Ascending aorta (tissue), 2 donors: ENCODE measurements around the gene KDM6A. TPM values are rescaled to one million over a fixed set of nuclear protein-coding genes. Genes with fewer than 3 reads are reported as not detected.

ENCODE experiments used
- DNase-seq, 2 donors: peaks; one replicate each; pipeline ENCODE4 v3.0.0-alpha.2; 2019; ENCODE audit warnings: low spot score in 2 of 2
- H3K27ac ChIP-seq, 2 donors: fragments of 200-600 bp; sonication (generic); one replicate each; pipeline ENCODE4 v1.5.1; 2016 to 2017; ENCODE audit warnings: mild to moderate bottlenecking in 1 of 2
- H3K27me3 ChIP-seq: fragments of 200-600 bp; sonication (generic); one replicate; pipeline ENCODE4 v1.5.1; 2017
- H3K36me3 ChIP-seq, 2 donors: fragments of 200-600 bp; sonication (generic); one replicate each; pipeline ENCODE4 v1.5.1; 2016
- H3K4me1 ChIP-seq, 2 donors: fragments of 200-600 bp; sonication (generic); one replicate each; pipeline ENCODE4 v1.5.1; 2016 to 2017; ENCODE audit warnings: mild to moderate bottlenecking in 1 of 2
- H3K4me3 ChIP-seq, 2 donors: fragments of 200-600 bp; sonication (generic); one replicate each; pipeline ENCODE4 v1.5.1; 2016 to 2017; ENCODE audit warnings: mild to moderate bottlenecking in 1 of 2
- H3K9me3 ChIP-seq, 2 donors: fragments of 200-600 bp; sonication (generic); one replicate each; pipeline ENCODE4 v1.5.1; 2016
- intact Hi-C: fragments of 100-400 bp; cut with DNase I; formaldehyde crosslinking; loops from one replicate; pipeline ENCODE4 v1.15.1; 2023
- total RNA-seq: library from RNA; depleted of rRNA; stranded (reverse); fragments of >200 nt; gene quantifications from one replicate; pipeline ENCODE4 v1.1.0, GENCODE V29; 2016
- TF ChIP-seq, protein P1 (sequence below), 3 experiments: fragments of 200-600 bp in 2 of 3; fragments of 450-650 bp in 1 of 3; sonication (generic) in 2 of 3; IDR thresholded peaks; one replicate each; pipeline ENCODE4 v1.5.1; 2016 to 2019; ENCODE audit warnings: antibody characterized with exemption in 3 of 3, mild to moderate bottlenecking in 1 of 3, moderate library complexity in 1 of 3

The KDM6A gene
- total RNA-seq, 1 donor from 2014 or later = 16.3 TPM

DNA sequence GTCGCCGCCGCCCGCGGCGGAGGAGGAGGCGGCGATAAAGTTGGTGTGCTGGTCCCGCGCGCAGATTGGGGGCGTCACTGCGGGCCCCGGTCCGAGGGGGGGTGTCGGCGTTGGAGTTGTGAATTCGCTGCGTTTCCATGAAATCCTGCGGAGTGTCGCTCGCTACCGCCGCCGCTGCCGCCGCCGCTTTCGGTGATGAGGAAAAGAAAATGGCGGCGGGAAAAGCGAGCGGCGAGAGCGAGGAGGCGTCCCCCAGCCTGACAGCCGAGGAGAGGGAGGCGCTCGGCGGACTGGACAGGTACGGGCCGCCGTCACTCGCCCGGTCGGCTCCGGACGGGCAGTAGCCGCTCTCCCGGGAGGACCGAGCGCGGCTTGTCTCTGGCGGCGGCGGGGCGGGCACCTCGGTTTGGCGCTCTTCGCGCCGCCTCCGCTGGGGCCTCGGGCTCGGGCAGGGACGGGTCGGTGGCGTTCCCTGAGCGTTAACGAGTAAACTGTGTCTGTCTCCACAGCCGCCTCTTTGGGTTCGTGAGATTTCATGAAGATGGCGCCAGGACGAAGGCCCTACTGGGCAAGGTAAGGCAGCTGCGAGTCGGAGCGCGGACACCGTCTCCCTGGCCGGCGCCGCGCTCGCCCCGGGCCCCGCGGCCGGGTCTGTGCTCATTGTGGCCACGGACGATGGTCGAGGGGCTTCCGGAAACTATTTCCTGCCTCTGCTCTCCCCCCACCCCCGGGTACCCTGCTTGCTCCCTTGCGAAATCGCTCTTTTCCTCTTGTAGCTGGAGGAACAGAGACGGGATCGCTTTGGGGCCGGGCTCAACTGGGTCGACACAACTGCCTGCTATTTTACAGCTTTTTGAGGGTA is 658 bp downstream of the KDM6A start:
- TF ChIP-seq, protein P1, sequence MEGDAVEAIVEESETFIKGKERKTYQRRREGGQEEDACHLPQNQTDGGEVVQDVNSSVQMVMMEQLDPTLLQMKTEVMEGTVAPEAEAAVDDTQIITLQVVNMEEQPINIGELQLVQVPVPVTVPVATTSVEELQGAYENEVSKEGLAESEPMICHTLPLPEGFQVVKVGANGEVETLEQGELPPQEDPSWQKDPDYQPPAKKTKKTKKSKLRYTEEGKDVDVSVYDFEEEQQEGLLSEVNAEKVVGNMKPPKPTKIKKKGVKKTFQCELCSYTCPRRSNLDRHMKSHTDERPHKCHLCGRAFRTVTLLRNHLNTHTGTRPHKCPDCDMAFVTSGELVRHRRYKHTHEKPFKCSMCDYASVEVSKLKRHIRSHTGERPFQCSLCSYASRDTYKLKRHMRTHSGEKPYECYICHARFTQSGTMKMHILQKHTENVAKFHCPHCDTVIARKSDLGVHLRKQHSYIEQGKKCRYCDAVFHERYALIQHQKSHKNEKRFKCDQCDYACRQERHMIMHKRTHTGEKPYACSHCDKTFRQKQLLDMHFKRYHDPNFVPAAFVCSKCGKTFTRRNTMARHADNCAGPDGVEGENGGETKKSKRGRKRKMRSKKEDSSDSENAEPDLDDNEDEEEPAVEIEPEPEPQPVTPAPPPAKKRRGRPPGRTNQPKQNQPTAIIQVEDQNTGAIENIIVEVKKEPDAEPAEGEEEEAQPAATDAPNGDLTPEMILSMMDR (IDR thresholded peaks at IDR 0.05) = peak in 1 of 3 experiments; percentile 15
- intact Hi-C loops = loop anchor here (2.0 to 10.0 kb wide), 4 partner anchors 197 to 1671 kb away; partner anchors contain the start of genes FUNDC1 and ZNF674
- peak in 1 of 2 donors; percentile 78 for DNase-seq
- peaks cover 2 to 31% of the 10 kb centered on the region in 2 donors for H3K4me1 ChIP-seq
- H3K4me3 ChIP-seq = peak overlapping the region; percentile 89 to 100
- H3K36me3 ChIP-seq = no peaks in the 10 kb centered on the region
- peak overlapping the region; percentile 98 to 100 for H3K27ac ChIP-seq
- no peaks in the 10 kb centered on the region for H3K9me3 ChIP-seq
- no peaks in the 10 kb centered on the region for H3K27me3 ChIP-seq

DNA sequence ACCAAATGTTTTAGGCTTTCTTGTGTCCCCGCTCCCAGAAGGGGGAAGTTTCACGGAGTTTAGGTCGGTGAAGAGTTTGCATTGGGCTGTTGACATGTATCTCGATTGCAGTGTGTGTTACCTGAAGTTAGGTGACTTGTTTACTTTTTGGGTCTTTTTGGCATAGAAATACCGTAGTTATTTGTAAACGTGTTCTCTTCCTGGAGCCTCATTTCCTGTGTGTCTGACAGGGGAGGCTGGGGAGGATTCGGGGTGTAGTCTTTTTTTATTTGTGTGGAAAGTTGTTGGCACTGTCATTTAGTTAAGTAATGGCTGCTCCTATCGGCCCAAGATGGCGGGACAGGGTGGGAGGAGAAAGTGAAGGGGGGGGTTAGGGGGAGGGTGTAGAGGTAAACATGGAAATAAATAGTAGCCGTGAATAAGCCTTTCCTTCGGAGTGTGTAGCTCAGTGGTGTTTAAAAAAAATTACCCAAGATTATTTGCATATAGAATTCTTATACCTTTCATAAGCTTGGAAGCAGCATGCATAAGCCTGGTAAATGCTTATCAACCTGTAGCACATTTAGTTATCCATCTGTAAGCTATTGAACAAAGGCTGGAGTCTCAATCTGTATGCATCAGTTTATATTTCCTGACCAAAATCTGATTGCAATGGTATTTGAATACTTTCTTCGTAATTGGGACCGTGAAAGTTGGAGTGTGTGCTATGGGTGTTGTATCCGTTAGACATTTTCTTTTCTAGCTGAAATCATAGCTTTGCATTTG is 1.6 kb downstream of the KDM6A start:
- intact Hi-C loops = loop anchor here (5.0 to 10.0 kb wide), 3 partner anchors 332 to 1670 kb away; partner anchors contain the start of genes FUNDC1 and ZNF674
- DNase-seq = no peak
- Histone ChIP-seq H3K27me3 (no peaks in the 10 kb centered on the region), H3K4me3 (peak overlapping the region; percentile 89 to 100), H3K36me3 (no peaks in the 10 kb centered on the region), H3K27ac (peak overlapping the region; percentile 98 to 100), H3K4me1 (peaks cover 2 to 33% of the 10 kb centered on the region in 2 donors), H3K9me3 (no peaks in the 10 kb centered on the region)
- TF ChIP-seq, protein P1 (IDR thresholded peaks at IDR 0.05) = no peak

DNA sequence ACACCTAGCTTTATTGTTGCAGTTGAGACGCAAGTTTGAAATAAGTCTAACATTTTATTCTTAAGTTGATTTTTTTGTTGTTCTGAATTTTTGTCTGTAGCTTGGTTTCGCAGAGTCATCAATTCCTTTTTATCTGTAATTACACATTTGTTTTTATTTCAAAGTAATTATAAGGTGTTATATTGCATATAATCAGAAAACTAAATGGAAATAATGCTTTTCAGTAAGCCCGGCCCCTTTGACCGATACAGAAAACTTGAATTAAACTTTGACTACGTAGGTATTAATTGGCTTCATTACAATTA is 2.1 kb downstream of the KDM6A start:
- no peak for DNase-seq
- peak overlapping the region; percentile 98 to 100 for H3K27ac ChIP-seq
- H3K36me3 ChIP-seq = no peaks in the 10 kb centered on the region
- TF ChIP-seq, protein P1 (IDR thresholded peaks at IDR 0.05) = no peak
- intact Hi-C loops = loop anchor here (10.0 kb wide), 2 partner anchors 640 to 1670 kb away; partner anchors contain the start of gene ZNF674
- no peaks in the 10 kb centered on the region for H3K9me3 ChIP-seq
- H3K4me1 ChIP-seq = peaks cover 2 to 33% of the 10 kb centered on the region in 2 donors
- H3K4me3 ChIP-seq = peak overlapping the region; percentile 89 to 100
- no peaks in the 10 kb centered on the region for H3K27me3 ChIP-seq

DNA sequence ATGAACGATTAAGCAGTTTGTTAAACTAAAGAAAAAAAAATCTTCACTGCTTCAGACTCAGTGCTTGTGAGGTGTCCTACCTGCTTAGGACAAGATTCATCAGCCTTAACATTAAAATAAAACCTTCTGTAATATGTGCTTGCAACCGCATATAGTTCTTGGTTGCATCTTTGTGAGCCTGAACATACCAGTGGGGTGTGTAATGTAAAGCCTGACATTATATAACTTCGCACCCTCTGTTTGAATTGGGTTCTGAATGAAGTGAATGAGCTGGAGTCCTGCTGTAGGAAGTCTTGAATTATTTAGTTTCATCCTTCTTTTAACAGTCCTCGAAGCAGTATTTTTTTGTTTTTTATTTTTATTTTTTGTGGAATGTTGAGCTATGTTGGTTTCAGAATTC is 3.1 kb downstream of the KDM6A start:
- Histone ChIP-seq H3K27ac (no peak overlapping the region), H3K27me3 (no peaks in the 10 kb centered on the region), H3K36me3 (no peaks in the 10 kb centered on the region), H3K4me3 (peak overlapping the region; percentile 89 to 100), H3K9me3 (no peaks in the 10 kb centered on the region), H3K4me1 (peaks cover 2 to 31% of the 10 kb centered on the region in 2 donors)
- intact Hi-C loops = loop anchor here (10.0 kb wide), 2 partner anchors 639 to 1669 kb away; partner anchors contain the start of gene ZNF674
- TF ChIP-seq, protein P1 (IDR thresholded peaks at IDR 0.05) = no peak
- DNase-seq = no peak

DNA sequence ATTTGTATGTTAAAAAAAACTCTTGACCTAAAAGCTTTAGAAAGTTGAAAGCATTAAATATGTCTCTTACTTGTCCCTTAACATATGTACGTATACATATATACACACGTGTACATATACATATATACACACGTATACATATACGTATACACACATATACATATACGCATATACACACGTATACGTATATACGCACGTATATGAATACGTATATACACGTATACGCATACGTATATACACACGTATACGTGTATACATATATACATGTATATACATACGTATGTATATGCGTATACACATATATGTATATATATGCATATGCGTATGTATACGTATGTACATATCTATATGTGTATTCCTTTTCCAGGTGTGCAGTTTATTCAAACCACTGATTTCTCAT is 3.8 kb downstream of the KDM6A start:
- H3K36me3 ChIP-seq = no peaks in the 10 kb centered on the region
- no peak overlapping the region for H3K27ac ChIP-seq
- no peak for DNase-seq
- peaks cover under 1 to 29% of the 10 kb centered on the region in 2 donors for H3K4me1 ChIP-seq
- H3K4me3 ChIP-seq = no peak overlapping the region
- no peaks in the 10 kb centered on the region for H3K9me3 ChIP-seq
- TF ChIP-seq, protein P1 (IDR thresholded peaks at IDR 0.05) = no peak
- intact Hi-C loops = loop anchor here (10.0 kb wide), 2 partner anchors 638 to 1668 kb away; partner anchors contain the start of gene ZNF674
- no peaks in the 10 kb centered on the region for H3K27me3 ChIP-seq
